PC-3 (cell line): ENCODE data around the gene STAT3.

Experiments
- EZH2 ChIP-seq: fragments of 300-600 bp; sonication (generic); IDR thresholded peaks from one replicate; pipeline ENCODE4 v1.6.1; 2017; ENCODE audit warnings: antibody characterized with exemption, mild to moderate bottlenecking, low read length; ENCODE audit not compliant: unreplicated experiment
- EZH2phosphoT487 ChIP-seq: fragments of 300-600 bp; sonication (generic); IDR thresholded peaks from 2 replicates; pipeline ENCODE4 v1.6.1; 2018; ENCODE audit warnings: mild to moderate bottlenecking, antibody characterized with exemption, low read length, borderline replicate concordance
- TF ChIP-seq, protein P1 (sequence below): fragments of 300-600 bp; sonication (generic); conservative IDR thresholded peaks from 2 replicates; pipeline ENCODE4 v1.5.1; 2017; ENCODE audit warnings: antibody characterized with exemption, low read depth, mild to moderate bottlenecking, low read length

DNA sequence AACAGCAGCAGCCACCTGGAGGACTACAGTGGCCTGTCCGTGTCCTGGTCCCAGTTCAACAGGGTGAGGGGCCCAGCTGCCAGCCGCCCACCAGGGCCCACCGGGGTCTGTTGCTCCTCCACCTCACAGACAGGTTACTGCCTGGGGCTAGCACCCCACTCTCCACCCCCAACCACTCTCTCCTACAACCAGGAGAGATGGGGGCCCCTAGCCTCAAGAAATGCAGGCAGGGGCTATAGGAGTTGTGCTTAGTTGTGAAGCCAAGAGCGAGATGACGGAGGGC is 81.9 kb downstream of the STAT3 start:
- TF ChIP-seq, protein P1, sequence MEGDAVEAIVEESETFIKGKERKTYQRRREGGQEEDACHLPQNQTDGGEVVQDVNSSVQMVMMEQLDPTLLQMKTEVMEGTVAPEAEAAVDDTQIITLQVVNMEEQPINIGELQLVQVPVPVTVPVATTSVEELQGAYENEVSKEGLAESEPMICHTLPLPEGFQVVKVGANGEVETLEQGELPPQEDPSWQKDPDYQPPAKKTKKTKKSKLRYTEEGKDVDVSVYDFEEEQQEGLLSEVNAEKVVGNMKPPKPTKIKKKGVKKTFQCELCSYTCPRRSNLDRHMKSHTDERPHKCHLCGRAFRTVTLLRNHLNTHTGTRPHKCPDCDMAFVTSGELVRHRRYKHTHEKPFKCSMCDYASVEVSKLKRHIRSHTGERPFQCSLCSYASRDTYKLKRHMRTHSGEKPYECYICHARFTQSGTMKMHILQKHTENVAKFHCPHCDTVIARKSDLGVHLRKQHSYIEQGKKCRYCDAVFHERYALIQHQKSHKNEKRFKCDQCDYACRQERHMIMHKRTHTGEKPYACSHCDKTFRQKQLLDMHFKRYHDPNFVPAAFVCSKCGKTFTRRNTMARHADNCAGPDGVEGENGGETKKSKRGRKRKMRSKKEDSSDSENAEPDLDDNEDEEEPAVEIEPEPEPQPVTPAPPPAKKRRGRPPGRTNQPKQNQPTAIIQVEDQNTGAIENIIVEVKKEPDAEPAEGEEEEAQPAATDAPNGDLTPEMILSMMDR = no peak
- no peak for TF ChIP-seq EZH2
- TF ChIP-seq EZH2phosphoT487 = no peak
